ENCODE measurements around the gene TCP10L. TPM values are rescaled to one million over a fixed set of nuclear protein-coding genes. Genes with fewer than 3 reads are reported as not detected.
"Not testable (repeated sequence)": the region's sequence is repeated elsewhere in the genome, so short reads cannot be mapped to it uniquely, and the experiment has no call there.

Gene TCP10L
- total RNA-seq, 1 donor from 2014 or later = not detected

DNA sequence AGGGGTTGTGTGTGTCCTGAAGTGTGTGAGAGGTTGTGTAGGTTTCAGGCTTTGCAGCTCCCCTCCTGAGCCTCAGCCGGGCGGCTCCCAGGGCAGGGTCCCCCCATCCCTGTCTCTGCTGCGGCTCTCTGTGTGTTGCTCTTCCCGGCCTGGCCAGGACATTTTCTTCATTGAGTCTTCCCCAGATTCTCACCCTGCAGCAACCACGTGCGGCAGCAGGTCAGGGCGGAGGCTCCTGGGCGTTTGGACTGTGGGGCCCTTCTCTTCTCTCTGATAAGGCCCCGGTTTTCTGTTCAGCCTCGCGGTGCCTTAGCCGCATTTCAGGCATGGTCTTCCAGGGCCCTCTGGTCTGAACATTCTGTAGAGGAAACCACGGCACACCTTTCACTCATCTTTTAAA is 1.8 kb upstream of the TCP10L start:
- no peak for DNase-seq (ENCODE audit: low read depth, low spot score)

DNA sequence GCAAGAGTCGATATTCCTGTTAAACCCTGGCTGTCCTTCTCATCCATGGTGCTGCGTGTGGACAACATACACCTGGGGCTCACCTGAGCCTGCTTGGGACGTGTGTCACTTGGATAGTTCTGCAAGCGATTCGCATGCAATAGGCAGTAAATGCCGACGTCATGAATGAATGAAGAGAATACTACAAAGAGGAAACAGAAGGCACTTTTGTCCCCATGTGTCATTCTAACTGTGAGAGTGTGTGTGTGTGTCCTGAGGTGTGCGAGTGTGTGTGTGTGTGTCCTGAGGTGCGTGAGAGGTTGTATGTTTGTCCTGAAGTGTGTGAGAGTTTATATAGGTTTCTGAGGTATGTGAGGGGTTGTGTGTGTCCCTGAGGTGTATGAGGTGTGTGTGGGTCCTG is 647 bp upstream of the TCP10L start:
- DNase-seq (ENCODE audit: low read depth, low spot score) = no peak

GRCh38 chr21:32584472-32584871 is 851 bp downstream of the TCP10L start:
- no peak for DNase-seq (ENCODE audit: low read depth, low spot score)

GRCh38 chr21:32581732-32582131 is 3.6 kb downstream of the TCP10L start:
- no peak for DNase-seq (ENCODE audit: low read depth, low spot score)

GRCh38 chr21:32580949-32581348 is 4.4 kb downstream of the TCP10L start:
- no peak for DNase-seq (ENCODE audit: low read depth, low spot score)

GRCh38 chr21:32578107-32578691 is 7.1 kb downstream of the TCP10L start:
- no peak for DNase-seq (ENCODE audit: low read depth, low spot score)

GRCh38 chr21:32576011-32576410 is 9.3 kb downstream of the TCP10L start:
- no peak for DNase-seq (ENCODE audit: low read depth, low spot score)

DNA sequence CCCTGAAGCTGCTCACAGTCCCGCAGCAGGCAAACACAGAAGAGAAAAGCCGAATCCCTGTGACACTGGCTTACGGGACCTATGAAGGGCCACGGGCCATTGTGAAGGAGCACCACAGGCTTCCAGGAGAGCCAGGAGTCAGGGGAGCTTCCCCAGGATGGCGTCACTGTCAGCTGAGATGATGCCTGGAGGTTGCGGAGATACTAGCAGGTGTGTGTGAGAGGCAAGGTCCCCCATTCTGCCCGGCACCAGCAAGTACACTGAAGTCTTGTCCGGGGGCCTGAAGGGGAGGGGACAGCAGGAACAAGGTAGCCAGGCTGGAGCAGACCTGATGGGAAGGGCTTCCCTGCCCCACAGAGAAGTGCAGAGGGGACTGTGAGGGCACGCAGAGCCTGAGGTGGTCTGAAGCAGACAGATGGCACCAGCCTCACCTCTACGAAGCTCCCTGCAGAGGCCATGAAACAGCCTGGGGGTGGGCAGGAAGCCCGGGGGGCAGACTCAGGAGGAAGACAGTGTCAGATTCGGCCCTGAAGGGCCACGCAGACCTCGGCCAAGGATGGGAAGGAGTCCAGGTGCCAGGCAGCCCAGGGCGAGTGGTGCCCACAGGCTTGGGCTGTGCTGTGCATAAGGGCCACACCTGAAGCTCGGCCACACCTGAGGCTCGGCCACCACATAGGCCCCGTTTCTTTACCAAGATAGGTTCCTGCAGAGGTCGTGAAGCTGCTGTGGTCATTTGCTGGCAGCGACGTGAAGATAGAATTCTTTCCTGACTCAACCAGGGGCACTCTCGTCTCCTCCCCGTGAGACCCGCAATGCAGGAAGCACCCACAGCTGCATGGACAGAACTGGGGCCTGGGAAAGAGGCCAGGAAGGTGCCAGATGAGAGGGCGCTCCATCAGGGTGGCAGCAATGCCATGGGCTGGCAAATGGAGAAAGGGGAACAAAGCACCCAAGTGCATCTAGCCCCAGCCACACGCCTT is 10.1 kb downstream of the TCP10L start:
- DNase-seq (ENCODE audit: low read depth, low spot score) = no peak

- no peak for DNase-seq (ENCODE audit: low read depth, low spot score)
These were observed 12.5 kb downstream of the TCP10L start for GRCh38 chr21:32572574-32573420.

DNA sequence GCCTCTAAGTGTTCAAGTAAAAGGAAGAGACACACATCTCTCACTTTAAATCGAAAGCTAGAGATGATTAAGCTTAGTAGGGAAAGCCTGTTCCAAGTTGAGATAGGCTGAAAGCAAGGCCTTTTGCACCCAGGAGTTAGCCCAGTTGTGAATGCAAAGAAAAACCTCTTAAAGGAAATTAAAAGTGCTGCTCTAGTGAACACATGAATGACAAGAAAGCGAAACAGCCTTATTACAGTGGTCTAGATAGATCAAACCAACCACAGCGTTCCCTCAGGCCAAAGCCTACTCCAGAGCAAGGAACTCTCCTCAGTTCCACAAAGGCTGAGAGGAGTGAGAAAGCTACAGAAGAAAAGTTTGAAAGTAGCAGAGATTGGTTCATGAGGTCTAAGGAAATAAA is 14.9 kb downstream of the TCP10L start:
- no peak for DNase-seq (ENCODE audit: low read depth, low spot score)

DNA sequence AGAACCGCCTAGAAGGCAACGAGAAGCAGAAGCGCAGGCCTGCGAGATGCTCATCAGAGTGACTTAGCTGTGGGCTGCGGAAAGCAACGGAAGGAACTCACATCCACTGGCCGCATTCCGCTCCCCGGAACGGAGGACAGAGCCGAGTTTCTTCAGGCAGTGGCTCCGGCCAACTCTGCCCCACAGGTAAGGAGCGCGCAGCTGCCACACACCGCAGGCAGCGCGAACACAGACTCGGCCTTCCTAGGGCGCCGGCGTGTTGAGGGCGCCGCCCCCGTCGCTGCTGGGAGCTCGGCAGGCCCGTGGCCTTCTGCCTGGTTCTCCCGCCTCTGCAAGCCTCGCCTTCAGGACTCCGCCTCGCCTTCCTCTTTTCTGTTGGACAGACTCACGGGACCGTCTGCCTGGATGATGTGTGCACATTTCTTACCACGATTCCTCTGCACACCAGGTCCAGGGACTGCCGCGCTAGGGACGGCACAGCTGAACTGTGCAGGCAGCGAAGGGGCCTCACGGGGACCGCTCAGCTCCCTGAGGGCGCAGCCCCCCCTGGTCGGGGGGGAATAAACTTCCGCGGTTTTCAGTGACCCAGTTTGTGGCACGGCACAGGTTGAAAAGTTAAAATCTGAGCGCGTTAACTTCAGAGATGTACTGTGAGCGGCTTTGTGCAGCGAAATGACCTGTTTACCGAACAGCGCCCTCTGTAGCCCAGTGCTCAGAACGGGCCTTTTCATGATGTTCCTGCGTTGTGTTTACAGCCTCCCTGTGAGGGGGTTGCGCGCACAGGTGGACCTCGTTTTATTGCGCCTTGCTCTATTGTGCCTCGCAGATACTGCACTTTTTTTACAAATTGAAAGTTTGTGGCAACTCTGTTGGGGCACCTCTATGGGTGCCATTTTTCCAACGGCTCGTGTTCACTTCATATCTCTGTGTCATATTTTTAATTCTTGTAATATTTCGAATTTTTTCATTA is 15.8 kb downstream of the TCP10L start:
- peak; percentile 64 for DNase-seq (ENCODE audit: low read depth, low spot score)

DNA sequence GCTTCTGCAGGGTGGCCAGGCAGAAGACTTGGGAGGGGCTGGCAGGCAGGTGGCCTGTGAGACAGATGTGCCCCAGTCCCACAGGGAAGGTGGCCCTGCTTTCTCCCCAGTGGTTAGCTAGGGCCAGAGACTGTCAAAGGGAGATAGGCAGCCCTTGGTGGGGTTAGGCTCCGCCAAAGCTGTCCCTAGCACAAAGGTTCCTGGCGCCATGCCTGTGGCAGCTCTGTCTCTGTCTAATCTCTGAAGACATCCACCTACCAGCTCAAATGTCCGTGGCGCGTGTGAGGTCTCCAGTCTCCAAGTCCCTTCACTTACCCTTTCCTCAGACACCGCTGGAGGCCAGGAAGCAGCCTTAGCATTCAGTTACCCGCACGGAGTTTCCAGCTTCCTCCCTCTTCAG is 17.7 kb downstream of the TCP10L start:
- no peak for DNase-seq (ENCODE audit: low read depth, low spot score)

DNA sequence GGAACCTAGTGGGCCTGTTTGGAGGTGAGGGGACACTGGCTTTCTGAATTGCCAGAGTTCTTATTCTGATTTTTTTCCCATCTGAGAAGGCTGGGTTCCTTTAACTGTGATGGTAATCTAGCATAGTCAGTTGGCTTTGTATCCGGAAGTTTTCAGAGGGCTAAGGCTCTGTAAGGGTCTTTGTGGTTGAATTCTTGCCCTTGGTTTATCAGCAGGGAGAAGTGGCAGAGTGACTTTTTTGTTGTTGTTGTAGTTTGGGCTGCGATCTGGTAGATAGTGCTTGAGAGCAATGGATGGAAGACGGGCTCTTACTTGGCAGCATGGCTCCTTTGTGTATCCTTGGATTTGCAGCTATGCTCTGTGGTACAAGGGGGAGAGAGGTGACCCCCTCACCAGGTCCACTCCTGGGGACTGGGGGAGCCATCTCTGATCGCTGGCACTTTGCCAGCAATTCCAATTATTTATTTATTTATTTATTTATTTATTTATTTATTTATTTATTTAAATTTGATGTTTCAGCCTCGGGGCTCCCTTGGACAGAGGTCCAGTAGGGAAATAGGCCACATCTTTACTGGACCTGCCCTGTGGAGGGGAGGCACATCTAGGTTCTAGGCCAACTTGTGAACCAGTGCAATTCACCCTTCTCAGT is 18.5 kb downstream of the TCP10L start:
- DNase-seq (ENCODE audit: low read depth, low spot score) = no peak

DNA sequence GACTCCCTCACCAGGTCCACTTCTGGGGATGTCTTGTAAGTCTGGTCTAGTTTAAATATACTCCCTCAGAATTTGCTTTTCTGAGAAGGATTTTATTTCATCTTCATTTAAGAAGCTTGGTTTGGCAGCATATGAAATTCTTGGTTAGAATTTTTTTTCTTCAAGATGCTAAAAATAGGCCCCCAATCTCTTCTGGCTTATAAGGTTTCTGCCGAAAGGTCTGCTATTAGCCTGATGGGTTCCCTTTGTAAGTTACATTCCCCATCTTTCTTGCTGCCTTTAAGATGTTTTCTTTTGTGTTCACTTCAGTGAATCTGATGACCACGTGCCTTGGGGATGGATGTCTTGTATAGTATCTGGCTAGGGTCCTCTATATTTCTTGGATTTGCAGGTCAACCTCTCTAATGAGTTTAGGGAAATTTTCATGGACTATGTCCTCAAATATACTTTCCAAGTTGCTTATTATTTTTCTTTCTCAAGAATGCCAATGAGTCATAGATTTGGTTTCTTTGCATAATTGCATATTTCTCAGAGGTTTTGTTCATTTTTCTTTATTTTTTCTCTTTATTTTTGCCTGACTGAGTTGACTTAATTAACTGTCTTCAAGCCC is 19.4 kb downstream of the TCP10L start:
- DNase-seq (ENCODE audit: low read depth, low spot score) = no peak

GRCh38 chr21:32562915-32563314 is 22.4 kb downstream of the TCP10L start:
- no peak for DNase-seq (ENCODE audit: low read depth, low spot score)

- DNase-seq (ENCODE audit: low read depth, low spot score) = peak; percentile 73
These were observed 22.9 kb downstream of the TCP10L start for GRCh38 chr21:32562426-32562825.

GRCh38 chr21:32561476-32561875 is 23.8 kb downstream of the TCP10L start:
- not testable (repeated sequence) for DNase-seq (ENCODE audit: low read depth, low spot score)

- no peak for DNase-seq (ENCODE audit: low read depth, low spot score)
These were observed 24.4 kb downstream of the TCP10L start for GRCh38 chr21:32560896-32561295.

DNA sequence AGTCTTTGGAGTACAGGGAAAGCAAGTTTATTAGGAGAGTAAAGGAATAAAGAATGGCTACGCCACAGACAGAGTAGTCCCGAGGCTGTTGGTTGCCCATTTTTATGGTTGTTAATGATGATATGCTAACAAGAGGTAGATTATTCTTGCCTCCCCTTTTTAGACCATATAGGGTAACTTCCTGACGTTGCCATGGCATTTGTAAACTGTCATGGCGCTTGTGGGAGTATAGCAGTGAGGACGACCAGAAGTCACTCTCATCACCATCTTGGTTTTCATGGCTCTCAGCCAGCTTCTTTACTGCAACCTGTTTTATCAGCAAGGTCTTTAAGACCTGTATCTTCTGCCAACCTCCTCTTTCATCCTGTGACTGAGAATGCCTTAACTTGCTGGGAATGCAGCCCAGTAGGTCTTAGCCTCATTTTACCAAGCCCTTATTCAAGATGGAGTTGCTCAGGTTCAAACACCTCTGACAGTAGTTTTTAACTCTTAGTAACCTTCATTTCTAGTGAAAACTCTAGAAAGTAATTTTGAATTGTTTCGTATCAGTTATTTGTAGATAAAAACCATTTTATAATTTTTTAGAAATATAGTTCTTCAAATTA is 26.2 kb downstream of the TCP10L start:
- DNase-seq (ENCODE audit: low read depth, low spot score) = no peak

Data from pulmonary artery endothelial cell (primary cell).